Omental fat pad (tissue), 4 donors: ENCODE results near the gene PTPN3. TPM values are rescaled to one million over a fixed set of nuclear protein-coding genes. Genes with fewer than 3 reads are reported as not detected.

Experiments used
- ATAC-seq: fragments of 150-250 bp; one replicate; pipeline ENCODE4 v1.9.1; 2016; ENCODE audit warnings: mild to moderate bottlenecking, moderate library complexity; ENCODE audit not compliant: low FRiP score
- DNase-seq: peaks from one replicate; pipeline ENCODE4 v3.0.0-alpha.2; 2019; ENCODE audit warnings: low spot score
- CTCF ChIP-seq, 3 donors: fragments of 450-650 bp; IDR thresholded peaks; one replicate each; pipeline ENCODE4 v1.5.1; 2016 to 2017; ENCODE audit warnings: antibody characterized with exemption in 3 of 3, mild to moderate bottlenecking in 3 of 3, moderate library complexity in 2 of 3
- total RNA-seq, 4 donors: library from RNA; depleted of rRNA; stranded (reverse); fragments of >200 nt; gene quantifications; one replicate each; pipeline ENCODE4 v1.1.0, GENCODE V29; 2016

PTPN3 gene
- total RNA-seq, 4 donors from 2014 or later: 4.1 to 14.6 (median 7.8) TPM

- no peak for DNase-seq
- no peak for ATAC-seq
- TF ChIP-seq CTCF (IDR thresholded peaks at IDR 0.05): no peak
Observed at GRCh38 chr9:109411069-109411761, 86.9 kb downstream of the PTPN3 start.

DNA sequence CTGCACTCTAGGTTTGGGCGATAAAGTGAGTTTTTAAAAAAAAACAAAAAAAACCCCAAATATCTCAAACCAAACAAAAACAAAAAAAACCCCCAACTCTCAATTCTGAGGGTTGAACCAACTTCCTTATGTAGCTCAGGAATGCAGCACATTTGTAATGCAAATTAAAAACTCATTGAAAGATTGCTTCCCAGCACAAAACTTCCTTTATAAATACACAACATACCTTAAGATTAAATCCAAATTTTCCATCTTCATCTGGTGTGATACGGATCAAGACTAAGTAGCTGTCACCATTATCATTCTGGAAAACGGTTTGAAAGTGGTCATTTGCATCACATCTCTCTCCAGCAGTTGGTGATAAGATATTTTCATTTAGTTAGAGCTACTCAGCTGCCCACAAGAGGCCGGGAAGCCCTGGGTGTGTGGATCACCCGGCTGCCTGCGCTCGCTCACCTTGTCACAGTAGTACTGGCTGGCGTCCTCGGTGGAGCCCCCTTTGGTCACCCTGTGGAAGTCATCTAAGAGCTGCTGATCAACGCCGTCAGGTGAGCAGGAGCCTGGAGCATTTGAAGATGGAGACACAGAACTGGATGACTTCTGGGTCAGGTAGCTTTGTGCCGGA is 88.2 kb downstream of the PTPN3 start:
- DNase-seq: no peak
- no peak for TF ChIP-seq CTCF (IDR thresholded peaks at IDR 0.05)
- no peak for ATAC-seq

DNA sequence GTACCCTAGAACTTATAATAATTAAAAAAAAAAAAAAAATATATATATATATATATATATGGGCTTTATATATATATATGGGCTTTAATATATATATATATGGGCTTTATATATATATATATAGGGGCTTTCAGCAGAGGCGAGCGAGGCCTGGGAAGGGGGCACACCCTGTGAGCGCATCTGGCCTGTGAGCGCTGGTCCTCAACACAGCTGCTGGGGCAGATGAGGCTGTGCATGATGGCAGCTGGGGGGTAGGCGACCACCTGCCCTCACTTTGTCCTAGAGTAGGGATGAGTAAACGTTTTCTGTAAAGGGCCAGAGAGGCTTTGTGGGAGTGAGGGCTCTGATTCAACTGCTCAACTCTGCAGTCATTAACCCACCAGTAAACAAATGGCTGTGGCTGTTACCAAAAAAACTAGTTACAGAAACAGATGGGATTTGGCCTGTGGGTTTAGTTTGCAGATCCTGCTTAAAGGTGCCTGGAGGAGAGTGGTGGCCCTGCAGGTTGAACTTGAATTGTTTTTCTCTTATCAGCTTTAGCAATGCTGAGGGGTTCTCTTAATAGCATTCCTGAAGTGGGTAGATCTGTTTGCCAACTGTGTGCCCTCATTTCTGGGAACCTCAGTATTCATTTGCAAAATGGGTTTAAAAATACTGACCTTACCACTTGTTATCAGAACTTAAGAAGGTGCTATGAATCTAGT is 89.2 kb downstream of the PTPN3 start:
- TF ChIP-seq CTCF (IDR thresholded peaks at IDR 0.05): no peak
- DNase-seq (no peak), ATAC-seq (no peak)

DNA sequence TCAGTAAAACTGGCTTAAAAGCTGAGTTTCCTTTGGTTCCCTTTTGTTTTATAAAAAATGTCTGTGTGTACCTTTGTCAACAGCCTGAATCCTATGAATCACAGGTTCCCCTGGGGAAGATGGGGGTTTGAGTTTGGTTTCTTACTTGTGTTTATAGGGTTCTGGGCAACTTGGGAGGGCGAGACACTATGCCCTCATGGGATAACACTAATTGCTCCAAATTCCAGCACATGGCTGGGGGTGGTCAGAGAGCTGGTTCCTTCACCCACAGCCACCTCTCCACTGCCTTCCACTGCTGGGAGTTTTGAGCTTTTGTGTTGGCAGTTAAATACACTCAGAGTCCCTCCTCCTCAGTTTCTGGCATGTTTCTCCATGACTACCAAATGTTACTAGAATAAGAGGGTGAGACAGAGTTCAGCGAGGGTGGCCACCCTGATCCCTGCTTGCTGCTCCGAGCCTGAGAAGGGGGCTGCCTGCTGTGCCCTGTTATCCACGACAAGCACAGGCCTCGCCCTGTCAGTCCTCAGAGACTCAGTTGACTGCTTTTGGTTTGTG is 94.3 kb downstream of the PTPN3 start:
- no peak for TF ChIP-seq CTCF (IDR thresholded peaks at IDR 0.05)
- DNase-seq (no peak), ATAC-seq (no peak)

- no peak for DNase-seq
- no peak for TF ChIP-seq CTCF (IDR thresholded peaks at IDR 0.05)
- ATAC-seq: no peak
Observed at GRCh38 chr9:109403116-109403515, 95.0 kb downstream of the PTPN3 start.

- ATAC-seq: no peak
- no peak for TF ChIP-seq CTCF (IDR thresholded peaks at IDR 0.05)
- DNase-seq: no peak
Observed at GRCh38 chr9:109401990-109402318, 96.2 kb downstream of the PTPN3 start.
